Gastrocnemius medialis (tissue), 4 donors: ENCODE results near the gene HOXB6.
A peak's percentile ranks its signal among the peaks of the same experiment; 100 is the strongest.

Source experiments
- CTCF ChIP-seq, 5 experiments: fragments of 450-650 bp in 3 of 5; fragments of 200-600 bp in 2 of 5; sonication (generic) in 2 of 5; IDR thresholded peaks in 4 of 5; conservative IDR thresholded peaks in 1 of 5; 1 replicate in 4 of 5; 2 replicates in 1 of 5; pipeline ENCODE4 v1.5.1; 2016 to 2019; ENCODE audit warnings: antibody characterized with exemption in 5 of 5, mild to moderate bottlenecking in 3 of 5, moderate library complexity in 3 of 5
- POLR2A ChIP-seq, 2 donors: fragments of 450-650 bp; IDR thresholded peaks; one replicate each; pipeline ENCODE4 v1.6.1; 2017; ENCODE audit warnings: antibody characterized with exemption in 2 of 2, mild to moderate bottlenecking in 2 of 2, moderate library complexity in 2 of 2

- TF ChIP-seq POLR2A (IDR thresholded peaks at IDR 0.05) (peak in 1 of 2 donors; percentile 41), CTCF (IDR thresholded peaks at IDR 0.05 in 4 of 5, conservative IDR thresholded peaks at IDR 0.05 in 1 of 5) (no peak)
Measured at GRCh38 chr17:48597778-48598631, 6.8 kb downstream of the HOXB6 start.
